GM18867 (cell line): Measurements from ENCODE around the gene PLXNB3.

ENCODE experiments used
- ATAC-seq: cut with Tn5 transposase; IDR thresholded peaks from one replicate; pipeline ENCODE4 v1.9.1; 2021; ENCODE audit warnings: mild to moderate bottlenecking, moderate library complexity; ENCODE audit not compliant: unreplicated experiment

The PLXNB3 gene

DNA sequence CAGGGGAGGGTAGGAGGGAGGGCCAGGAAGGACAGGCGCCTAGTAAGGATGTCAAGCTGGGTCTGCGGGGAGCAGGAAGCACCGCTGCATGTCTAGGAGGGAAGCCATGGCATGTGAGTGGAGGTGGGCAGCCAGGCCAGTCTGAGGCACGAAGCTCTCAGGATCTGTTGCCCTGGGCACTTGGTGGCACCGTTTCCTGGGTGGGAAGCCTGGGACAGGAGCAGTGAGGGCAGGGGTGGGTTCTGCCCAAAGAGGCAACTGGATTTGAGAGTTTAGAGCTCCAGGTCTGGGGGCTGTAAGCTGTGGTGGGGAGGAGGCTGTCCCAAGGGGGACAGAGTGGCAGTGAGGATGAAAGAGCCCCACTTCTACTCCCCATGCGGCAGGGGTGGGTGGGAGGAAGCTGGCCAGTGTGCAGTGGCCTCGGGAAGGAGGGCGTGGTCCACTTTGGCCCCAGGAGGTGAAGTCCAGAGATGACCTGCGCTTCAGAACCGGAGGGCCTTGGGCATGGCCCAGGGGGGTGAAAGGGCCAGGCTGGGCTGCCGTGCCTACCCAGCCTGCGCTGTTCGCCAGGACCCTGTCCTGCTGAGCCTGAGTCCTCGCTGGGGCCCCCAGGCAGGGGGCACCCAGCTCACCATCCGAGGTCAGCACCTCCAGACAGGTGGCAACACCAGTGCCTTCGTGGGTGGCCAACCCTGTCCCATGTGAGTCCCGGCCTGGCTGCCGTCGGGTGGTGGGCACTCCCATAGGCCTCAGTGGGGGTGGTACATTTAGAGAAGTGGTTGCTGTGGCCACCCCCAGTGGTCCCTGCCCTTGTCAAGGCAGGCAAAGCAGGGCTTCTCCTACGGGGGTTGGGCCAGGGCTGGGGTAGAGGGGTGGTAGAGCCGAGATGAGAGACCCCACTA lies 8.5 kb downstream of the PLXNB3 start:
- ATAC-seq = no peak

DNA sequence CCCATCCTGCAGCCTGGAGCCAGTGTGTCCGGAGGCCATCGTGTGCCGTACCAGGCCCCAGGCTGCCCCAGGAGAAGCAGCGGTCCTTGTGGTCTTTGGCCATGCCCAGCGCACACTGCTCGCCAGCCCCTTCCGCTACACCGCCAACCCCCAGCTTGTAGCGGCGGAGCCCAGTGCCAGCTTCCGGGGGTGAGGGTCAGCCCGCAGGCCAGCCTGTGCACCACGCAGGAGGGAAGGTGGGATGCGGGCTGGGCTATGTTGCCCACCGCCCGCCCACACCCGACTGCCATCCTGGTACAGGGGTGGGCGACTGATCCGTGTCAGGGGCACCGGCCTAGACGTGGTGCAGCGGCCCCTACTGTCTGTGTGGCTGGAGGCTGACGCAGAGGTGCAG lies 9.2 kb downstream of the PLXNB3 start:
- ATAC-seq = no peak

DNA sequence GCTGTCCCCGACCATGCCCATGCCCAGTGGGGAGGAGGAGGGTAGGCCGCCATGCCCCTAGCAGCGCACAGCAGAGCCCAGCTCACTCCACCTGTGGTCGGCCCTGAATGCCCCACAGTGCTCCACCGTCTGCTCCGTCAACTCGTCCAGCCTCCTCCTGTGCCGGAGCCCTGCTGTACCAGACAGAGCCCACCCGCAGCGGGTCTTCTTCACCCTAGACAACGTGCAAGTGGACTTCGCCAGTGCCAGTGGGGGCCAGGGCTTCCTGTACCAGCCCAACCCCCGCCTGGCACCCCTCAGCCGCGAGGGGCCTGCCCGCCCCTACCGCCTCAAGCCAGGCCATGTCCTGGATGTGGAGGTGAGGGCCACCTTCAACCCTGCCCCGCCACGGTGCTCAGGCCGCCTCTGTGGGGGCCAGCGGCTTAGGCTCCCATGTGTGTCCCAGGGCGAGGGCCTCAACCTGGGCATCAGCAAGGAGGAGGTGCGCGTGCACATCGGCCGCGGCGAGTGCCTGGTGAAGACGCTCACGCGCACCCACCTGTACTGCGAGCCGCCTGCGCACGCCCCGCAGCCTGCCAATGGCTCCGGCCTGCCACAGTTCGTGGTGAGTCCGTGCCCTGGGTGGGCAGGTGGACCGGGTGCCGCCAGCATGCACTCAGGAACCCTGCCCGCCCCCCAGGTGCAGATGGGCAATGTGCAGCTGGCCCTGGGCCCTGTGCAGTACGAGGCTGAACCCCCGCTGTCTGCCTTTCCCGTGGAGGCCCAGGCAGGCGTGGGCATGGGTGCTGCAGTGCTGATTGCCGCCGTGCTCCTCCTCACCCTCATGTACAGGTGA lies 9.9 kb downstream of the PLXNB3 start:
- ATAC-seq = no peak

DNA sequence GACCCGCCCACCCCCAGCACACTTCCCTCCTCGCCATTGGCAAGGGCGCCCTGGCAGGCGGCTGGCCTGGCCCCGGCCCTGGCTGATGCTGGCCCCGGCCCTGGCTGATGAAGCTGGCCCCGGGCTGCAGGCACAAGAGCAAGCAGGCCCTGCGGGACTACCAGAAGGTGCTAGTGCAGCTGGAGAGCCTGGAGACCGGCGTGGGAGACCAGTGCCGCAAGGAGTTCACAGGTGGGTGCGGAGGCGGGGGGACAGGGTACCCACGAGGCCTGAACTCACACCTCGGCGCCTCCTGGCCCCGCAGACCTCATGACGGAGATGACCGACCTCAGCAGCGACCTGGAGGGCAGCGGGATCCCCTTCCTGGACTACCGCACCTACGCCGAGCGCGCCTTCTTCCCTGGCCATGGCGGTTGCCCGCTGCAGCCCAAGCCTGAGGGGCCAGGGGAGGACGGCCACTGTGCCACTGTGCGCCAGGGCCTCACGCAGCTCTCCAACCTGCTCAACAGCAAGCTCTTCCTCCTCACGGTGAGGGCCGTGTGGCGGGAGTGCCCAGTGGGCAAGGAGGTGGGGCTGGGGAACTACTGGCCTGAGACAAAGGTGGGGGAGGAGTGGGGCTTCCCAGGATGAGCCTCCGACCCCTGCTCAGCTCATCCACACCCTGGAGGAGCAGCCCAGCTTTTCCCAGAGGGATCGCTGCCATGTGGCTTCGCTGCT lies 10.7 kb downstream of the PLXNB3 start:
- ATAC-seq = no peak

DNA sequence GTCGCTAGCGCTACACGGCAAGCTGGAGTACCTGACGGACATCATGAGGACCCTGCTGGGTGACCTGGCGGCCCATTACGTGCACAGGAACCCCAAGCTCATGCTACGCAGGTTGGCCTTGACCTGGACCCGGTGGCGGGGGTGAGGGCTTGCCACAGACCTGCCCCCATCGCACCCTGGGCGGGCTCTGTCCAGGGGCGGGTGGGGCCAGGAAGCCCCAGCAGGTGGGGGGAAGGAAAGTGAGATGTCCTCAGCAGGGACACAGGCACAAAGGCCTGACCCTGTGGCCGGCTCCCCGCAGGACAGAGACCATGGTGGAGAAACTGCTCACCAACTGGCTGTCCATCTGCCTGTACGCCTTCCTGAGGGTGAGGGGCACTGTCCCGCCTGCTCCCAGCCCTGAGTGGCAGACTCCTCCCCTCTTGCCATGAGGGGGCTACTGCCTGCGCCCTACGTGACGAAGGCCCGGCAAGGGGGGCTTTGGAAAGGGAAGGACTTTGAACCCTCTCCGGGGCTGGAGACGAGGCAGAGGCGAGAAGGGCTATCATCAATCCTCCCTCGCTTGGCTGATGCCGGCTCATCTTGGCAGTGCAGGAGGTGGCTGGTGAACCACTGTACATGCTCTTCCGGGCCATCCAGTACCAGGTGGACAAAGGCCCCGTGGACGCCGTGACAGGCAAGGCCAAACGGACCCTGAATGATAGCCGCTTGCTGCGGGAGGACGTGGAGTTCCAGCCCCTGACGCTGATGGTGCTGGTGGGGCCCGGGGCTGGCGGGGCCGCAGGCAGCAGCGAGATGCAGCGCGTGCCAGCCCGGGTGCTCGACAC lies 11.5 kb downstream of the PLXNB3 start:
- no peak for ATAC-seq

DNA sequence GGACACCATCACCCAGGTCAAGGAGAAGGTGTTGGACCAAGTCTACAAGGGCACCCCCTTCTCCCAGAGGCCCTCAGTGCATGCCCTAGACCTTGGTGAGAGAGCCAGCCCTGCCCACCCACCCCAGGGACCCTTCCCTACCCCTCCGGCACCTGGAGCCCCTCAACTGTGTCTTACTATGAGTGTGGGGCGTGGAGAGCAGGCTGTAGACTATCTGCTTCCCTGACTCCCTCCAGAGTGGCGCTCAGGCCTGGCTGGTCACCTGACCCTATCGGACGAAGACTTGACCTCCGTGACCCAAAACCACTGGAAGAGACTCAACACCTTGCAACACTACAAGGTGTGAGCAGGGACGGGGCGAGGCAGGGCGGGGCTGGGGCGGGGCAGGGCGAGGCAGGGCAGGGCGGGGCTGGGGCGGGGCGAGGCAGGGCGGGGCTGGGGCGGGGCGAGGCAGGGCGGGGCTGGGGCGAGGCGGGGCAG lies 12.1 kb downstream of the PLXNB3 start:
- no peak for ATAC-seq

DNA sequence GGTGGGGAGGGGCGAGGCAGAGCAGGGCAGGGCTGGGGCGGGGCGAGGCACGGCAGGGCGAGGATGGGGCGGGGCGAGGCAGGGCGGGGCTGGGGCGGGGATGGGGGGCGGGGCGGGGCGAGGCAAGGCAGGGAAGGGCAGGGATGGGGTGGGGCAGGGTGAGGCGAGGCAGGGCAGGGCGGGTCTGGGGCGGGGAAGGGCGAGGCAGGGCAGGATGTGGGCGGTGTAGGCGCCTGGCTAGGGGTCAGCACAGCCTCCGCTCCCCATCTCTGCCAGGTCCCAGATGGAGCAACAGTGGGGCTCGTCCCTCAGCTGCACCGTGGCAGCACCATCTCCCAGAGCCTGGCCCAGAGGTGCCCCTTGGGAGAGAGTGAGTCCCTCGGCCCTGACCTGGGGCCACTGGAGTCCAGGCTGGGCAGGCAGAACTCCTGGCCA lies 12.6 kb downstream of the PLXNB3 start:
- no peak for ATAC-seq

DNA sequence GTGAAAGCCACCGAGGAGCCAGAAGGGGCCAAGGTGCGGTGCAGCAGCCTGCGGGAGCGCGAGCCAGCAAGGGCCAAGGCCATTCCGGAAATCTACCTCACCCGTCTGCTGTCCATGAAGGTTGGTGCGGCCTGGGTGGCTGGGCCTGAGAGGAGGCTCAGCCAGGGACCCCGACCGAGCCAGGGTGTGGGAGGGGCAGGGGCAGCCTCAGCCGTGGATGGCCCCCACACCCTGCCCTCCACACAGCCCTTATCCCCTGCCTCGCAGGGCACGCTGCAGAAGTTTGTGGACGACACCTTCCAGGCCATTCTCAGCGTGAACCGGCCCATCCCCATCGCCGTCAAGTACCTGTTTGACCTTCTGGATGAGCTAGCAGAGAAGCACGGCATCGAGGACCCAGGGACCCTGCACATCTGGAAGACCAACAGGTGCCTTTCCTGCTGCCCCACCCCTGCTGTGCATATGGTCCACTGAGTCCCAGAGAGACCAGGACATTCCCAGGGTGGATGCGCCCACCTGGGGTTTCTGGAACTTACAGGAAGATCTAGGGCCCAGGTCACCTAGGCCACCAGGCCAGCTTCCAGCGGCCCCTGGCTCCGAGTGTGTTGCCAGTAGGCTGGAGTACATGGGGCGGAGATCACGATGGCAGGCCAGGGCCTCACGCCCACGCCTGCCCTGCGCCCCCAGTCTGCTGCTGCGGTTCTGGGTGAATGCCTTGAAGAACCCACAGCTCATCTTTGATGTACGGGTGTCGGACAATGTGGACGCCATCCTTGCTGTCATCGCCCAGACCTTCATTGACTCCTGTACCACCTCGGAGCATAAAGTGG lies 13.4 kb downstream of the PLXNB3 start:
- ATAC-seq = no peak

DNA sequence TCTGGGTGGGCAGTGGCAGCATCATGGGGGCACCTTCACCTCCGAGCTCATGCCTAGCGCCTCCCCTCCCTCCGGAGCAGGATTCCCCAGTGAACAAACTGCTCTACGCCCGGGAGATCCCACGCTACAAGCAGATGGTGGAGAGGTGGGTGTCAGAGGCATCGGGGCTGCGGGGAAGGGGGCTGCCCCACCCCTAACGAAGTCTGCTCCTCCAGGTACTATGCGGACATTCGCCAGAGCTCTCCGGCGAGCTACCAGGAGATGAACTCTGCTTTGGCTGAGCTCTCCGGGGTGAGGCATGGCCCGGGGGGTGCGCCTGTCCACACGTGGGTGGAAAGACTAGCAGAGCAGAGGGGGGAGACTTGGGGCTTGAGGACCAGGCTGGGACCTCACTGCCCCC lies 14.1 kb downstream of the PLXNB3 start:
- no peak for ATAC-seq

DNA sequence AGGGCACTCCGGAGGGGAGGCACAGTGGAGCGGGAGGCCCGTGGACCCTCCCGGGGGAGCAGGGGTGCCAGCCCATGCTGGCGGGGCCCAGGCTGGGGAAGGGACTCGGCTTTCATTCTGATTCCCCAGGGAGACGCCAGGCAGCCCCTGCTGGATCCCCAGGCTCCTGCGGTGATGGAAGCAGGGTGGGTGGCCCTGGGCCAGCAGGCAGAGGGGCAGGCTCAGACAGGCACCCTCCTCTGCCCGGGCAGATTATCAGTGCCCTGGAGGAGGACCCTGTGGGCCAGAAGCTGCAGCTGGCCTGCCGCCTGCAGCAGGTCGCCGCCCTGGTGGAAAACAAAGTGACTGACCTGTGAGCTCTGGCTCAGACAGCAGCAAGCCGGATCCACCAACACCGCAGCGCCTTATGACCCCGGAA lies 14.6 kb downstream of the PLXNB3 start:
- ATAC-seq = no peak

DNA sequence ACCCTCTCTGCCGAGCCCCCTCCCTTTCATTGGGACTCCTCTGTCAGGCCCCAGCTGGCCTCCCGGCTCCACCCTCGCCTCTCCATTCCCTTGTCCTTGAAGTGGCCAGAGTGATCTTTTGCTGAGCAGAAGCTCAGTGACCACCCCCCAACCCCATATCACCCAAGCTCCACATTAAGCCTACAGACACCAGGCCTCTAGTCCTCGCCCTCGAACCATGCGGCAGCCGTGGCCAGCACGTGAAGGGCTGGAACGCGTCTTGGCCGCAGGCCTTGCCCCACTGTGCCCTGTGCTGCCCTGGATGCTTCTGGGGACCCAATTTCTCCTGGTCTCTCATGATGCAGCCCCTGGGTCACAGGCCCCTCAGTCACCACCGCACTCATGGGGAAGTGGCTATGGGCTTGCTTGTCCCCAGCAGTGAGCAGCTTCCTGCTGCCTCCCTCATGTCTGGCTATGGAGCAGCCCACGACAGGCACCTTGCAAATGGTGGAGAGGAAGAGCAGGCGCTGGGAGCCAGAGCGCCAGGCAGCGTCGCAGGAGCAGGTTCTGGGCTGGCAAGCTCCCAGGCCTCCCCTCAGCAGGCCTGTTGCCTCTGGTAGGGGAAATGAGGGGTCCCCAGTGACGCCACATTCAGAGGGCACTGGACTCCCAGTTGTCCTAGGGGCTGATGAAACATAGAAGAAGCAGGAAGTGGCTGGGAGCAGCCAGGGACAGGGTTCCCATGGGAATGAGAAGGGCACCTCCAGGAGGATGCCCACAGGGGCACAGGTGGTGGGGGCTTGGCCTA lies 16.0 kb downstream of the PLXNB3 start:
- ATAC-seq = no peak

DNA sequence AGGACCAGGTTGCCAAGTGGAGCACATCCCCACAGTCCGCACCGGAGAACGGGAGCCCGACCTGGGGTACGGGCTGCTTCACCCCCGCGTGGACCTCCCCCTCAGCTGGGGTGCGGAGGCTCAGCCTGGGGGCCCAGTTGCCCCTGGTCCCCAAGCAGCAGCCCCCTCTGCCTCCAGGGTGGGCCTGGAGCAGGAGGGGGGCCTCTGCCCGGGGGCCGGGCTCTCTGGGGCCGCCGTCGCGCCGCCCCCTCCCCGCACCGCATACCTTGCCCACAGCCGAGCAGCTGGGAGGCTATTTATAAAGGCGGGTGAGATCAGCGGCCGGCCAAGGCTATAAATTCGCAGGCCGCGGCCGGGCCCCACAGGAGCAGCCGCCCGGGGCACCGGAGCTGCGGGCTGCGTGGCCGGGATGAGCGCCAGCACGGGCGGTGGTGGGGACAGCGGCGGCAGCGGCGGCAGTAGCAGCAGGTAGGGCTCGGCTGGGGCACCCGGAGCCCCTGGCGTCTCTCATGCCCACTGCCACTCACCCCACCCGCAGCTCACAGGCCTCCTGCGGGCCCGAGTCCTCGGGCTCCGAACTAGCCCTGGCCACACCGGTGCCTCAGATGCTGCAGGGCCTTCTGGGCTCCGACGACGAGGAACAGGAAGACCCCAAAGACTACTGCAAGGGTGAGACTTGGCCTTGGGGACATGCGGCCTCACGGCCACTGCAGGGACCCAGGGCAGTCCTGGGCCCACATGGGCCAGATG lies 16.8 kb downstream of the PLXNB3 start, which contains the start of gene SRPK3:
Gene SRPK3 (plus strand): TSS at position 364 of the 750 bp plus-strand sequence. CDS start 46 bp downstream, at position 410.
- ATAC-seq = no peak

DNA sequence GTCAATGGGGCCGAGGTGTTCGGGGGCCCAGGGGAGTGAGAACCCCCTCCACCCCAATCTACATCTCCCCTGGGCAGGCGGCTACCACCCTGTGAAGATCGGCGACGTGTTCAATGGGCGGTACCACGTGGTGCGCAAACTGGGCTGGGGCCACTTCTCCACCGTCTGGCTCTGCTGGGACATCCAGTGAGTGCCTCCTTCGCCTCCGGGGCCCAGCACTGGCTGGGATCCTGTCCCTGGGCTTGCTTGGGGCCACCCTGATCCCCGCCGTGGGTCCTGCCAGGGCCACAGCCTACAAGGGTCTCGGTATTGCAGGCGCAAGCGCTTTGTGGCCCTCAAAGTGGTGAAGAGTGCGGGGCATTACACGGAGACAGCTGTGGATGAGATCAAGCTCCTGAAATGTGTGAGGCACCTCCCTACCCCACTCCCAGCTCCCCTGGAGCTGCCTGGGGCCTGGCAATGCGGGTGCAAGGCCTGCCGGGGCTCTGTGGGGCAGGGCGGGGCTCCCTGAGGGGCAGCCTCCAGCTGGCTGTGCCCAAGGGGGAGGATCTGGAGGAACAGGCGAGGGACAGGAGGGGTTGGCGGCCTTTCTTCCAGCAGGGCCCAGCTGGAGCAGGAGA lies 17.5 kb downstream of the PLXNB3 start:
- no peak for ATAC-seq

DNA sequence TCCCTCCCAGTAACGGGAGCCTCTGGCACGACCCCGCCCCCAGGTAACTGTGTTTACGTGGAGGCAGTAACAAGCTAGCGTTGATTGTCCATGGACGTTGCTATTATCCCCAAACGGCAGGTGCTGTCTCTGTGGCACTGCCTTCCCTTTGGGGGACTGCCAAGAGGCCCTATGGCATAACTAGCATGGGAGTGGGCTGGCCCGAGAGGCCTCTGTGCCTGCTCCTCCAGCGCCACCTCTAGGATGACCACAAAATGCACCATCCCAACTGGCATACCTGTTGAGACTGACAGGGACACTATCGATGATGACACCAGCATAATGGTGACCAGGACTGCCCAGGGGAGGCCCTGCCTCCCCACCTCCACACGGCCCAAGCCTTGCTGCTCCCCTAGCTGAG lies 18.3 kb downstream of the PLXNB3 start:
- no peak for ATAC-seq

DNA sequence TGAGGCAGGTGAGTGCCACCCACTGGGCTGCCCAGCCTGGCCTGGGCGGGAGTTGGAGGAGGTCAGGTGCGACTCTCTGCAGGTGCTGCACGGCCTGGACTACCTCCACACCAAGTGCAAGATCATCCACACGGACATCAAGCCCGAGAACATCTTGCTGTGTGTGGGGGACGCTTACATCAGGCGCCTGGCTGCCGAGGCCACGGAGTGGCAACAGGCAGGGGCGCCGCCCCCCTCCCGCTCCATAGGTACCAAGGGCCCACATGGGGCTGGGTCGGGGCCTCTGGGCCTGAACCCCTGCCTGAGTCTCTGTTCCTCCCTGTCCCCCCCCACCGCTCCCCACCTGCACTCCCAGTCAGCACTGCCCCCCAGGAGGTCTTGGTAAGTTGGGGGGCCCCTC lies 18.8 kb downstream of the PLXNB3 start:
- no peak for ATAC-seq

DNA sequence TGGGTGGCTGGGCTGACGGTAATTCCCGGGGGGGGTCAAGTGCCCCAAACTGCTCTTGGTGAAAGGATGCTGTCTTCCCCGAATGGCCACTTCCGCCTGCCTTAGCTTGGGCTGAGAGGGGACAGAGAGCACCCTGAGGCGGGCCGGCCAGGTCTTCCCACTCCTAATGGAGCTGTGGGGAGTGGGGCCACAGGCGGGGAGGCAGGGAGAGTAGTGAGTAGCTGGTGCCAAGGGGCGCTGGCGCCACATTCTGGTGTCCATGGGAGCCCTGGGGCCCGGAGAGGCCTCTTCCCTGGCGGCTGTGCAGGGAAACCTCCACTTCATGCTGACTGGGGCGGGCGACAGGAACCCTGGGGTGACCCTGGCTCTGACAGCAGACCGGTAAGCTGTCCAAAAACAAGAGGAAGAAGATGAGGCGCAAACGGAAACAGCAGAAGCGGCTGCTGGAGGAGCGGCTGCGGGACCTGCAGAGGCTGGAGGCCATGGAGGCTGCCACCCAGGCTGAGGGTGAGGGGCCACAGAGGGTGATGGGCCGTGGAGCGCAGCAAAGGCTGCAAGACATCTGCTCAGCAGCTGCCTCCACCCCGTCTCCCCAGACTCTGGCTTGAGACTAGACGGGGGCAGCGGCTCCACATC lies 19.4 kb downstream of the PLXNB3 start:
- ATAC-seq = no peak
